ENCODE results near the gene MTHFR. TPM values are rescaled to one million over a fixed set of nuclear protein-coding genes. Genes with fewer than 3 reads are reported as not detected.

The MTHFR gene
- polyA plus RNA-seq, 1 of the 3 experiments (the other 2 are of a cell fraction): 5.3 TPM

- Histone ChIP-seq H3K27me3 (ENCODE audit: insufficient read depth) (no peaks in the 10 kb centered on the region), H3K36me3 (replicated peaks in 1 of 2; ENCODE audit: control insufficient read depth in 1 of 2, insufficient read depth in 2 of 2, low read length in 1 of 2) (peaks cover 0 to 10% of the 10 kb centered on the region in 2 experiments), H3K9me2 (no peaks in the 10 kb centered on the region), H2AFZ (ENCODE audit: low read depth) (no peak overlapping the region), H3F3A (replicated peaks; ENCODE audit: insufficient read depth) (no peaks in the 10 kb centered on the region), H3K9me3 (no peaks in the 10 kb centered on the region), H3K27ac (ENCODE audit: low read depth in 2 of 2, low read length in 1 of 2) (no peak overlapping the region), H3K79me2 (ENCODE audit: insufficient read depth) (no peaks in the 10 kb centered on the region), H4K20me1 (ENCODE audit: insufficient read depth) (no peaks in the 10 kb centered on the region), H3K4me2 (no peak overlapping the region), H3K9ac (no peak overlapping the region), H3K4me1 (ENCODE audit: control insufficient read depth in 1 of 2, insufficient read depth in 2 of 2, low read depth in 1 of 2, low read length in 1 of 2) (no peaks in the 10 kb centered on the region; a peak in 1 of 4 replicates), H3K4me3 (ENCODE audit: low read depth in 2 of 2, low read length in 1 of 2) (no peak overlapping the region)
- CTCF ChIA-PET: interaction anchor here (1.1 kb wide), 2 partner anchors 33 to 88 kb away, joined by 3 read pairs; partner anchors contain the start of gene FBXO6
- POLR2A ChIA-PET: no interaction called here
- 73% methylated on average over 13 of the region's 17 CpGs for WGBS (ENCODE audit: low lambda C conversion rate)
- no peak for DNase-seq
- no peak for TF ChIP-seq CHD2 (IDR thresholded peaks at IDR 0.05; ENCODE audit: low read length, partially characterized antibody)
Observed at GRCh38 chr1:11752359-11753088, 53.2 kb downstream of the MTHFR start.

GRCh38 chr1:11751087-11751486 lies 54.7 kb downstream of the MTHFR start:
- Histone ChIP-seq H3K4me3 (ENCODE audit: low read depth in 2 of 2, low read length in 1 of 2) (no peak overlapping the region), H3K36me3 (replicated peaks in 1 of 2; ENCODE audit: control insufficient read depth in 1 of 2, insufficient read depth in 2 of 2, low read length in 1 of 2) (peaks cover 4 to 10% of the 10 kb centered on the region in 2 experiments), H3K9me2 (no peaks in the 10 kb centered on the region), H3K27me3 (ENCODE audit: insufficient read depth) (no peaks in the 10 kb centered on the region), H3K4me2 (no peak overlapping the region), H3K4me1 (ENCODE audit: control insufficient read depth in 1 of 2, insufficient read depth in 2 of 2, low read depth in 1 of 2, low read length in 1 of 2) (no peaks in the 10 kb centered on the region; a peak in 1 of 4 replicates), H3K79me2 (ENCODE audit: insufficient read depth) (no peaks in the 10 kb centered on the region), H4K20me1 (ENCODE audit: insufficient read depth) (no peaks in the 10 kb centered on the region), H3K9ac (no peak overlapping the region), H3K27ac (ENCODE audit: low read depth in 2 of 2, low read length in 1 of 2) (no peak overlapping the region), H3F3A (replicated peaks; ENCODE audit: insufficient read depth) (no peaks in the 10 kb centered on the region), H2AFZ (ENCODE audit: low read depth) (no peak overlapping the region), H3K9me3 (no peaks in the 10 kb centered on the region)
- POLR2A ChIA-PET: no interaction called here
- 100% methylated on average over 3 of the region's 9 CpGs for WGBS (ENCODE audit: low lambda C conversion rate)
- TF ChIP-seq NFIC (IDR thresholded peaks at IDR 0.05; ENCODE audit: borderline replicate concordance) (no peak), MAX (IDR thresholded peaks at IDR 0.05; ENCODE audit: low read depth) (no peak)
- CTCF ChIA-PET: no interaction called here
- no peak for DNase-seq

GRCh38 chr1:11749996-11750395 lies 55.8 kb downstream of the MTHFR start:
- CTCF ChIA-PET: interaction anchor here (1.1 kb wide), 1 partner anchor 36 kb away, joined by 3 read pairs; no protein-coding TSS in a partner anchor
- H3K4me1 ChIP-seq (ENCODE audit: control insufficient read depth in 1 of 2, insufficient read depth in 2 of 2, low read depth in 1 of 2, low read length in 1 of 2): no peaks in the 10 kb centered on the region; a peak in 1 of 4 replicates

More at GRCh38 chr1:11749996-11750395, 55.8 kb downstream of the MTHFR start:
- Histone ChIP-seq H4K20me1 (ENCODE audit: insufficient read depth) (no peaks in the 10 kb centered on the region), H3K27me3 (ENCODE audit: insufficient read depth) (no peaks in the 10 kb centered on the region), H2AFZ (ENCODE audit: low read depth) (no peak overlapping the region), H3K36me3 (replicated peaks in 1 of 2; ENCODE audit: control insufficient read depth in 1 of 2, insufficient read depth in 2 of 2, low read length in 1 of 2) (peaks cover 4 to 10% of the 10 kb centered on the region in 2 experiments), H3K79me2 (ENCODE audit: insufficient read depth) (no peaks in the 10 kb centered on the region), H3K9me3 (no peaks in the 10 kb centered on the region), H3K4me3 (ENCODE audit: low read depth in 2 of 2, low read length in 1 of 2) (no peak overlapping the region), H3K9me2 (no peaks in the 10 kb centered on the region), H3F3A (replicated peaks; ENCODE audit: insufficient read depth) (no peaks in the 10 kb centered on the region), H3K9ac (no peak overlapping the region), H3K27ac (ENCODE audit: low read depth in 2 of 2, low read length in 1 of 2) (no peak overlapping the region), H3K4me2 (no peak overlapping the region)
- WGBS (ENCODE audit: low lambda C conversion rate): 92% methylated on average over 11 of the region's 15 CpGs
- POLR2A ChIA-PET: no interaction called here
- DNase-seq: no peak
- TF ChIP-seq RFX5 (IDR thresholded peaks at IDR 0.05; ENCODE audit: low read length) (no peak), USF1 (IDR thresholded peaks at IDR 0.05; ENCODE audit: borderline replicate concordance, low read depth) (no peak), GABPA (IDR thresholded peaks at IDR 0.05; ENCODE audit: low read depth) (no peak)

Data from SK-N-SH (cell line).